PC-9 (cell line): ENCODE results near the gene IGFBP1. TPM values are rescaled to one million over a fixed set of nuclear protein-coding genes. Genes with fewer than 3 reads are reported as not detected.
A peak's percentile ranks its signal among the peaks of the same experiment; 100 is the strongest.

Experiments used
- BruUV-seq: library from RNA; stranded (reverse); fragments of 400-500 nt; replicated peaks from 2 replicates; lab custom pipeline; 2021; lab: Mats Ljungman, UMichigan
- CTCF ChIA-PET: fragments of 300-600 bp; sonication (Branson Sonifier 250); formaldehyde crosslinking; loops from one replicate; lab custom pipeline; 2022; ENCODE audit warnings: antibody characterized with exemption; lab: Charles Lee
- POLR2A ChIA-PET: fragments of 300-600 bp; sonication (Branson Sonifier 250); formaldehyde crosslinking; loops from one replicate; lab custom pipeline; 2022; ENCODE audit warnings: antibody characterized with exemption; ENCODE audit not compliant: unreplicated experiment; lab: Charles Lee
- DNase-seq, 2 experiments: peaks; one replicate each; pipeline versions ENCODE4 v3.0.0 to v3.0.0-alpha.2; 2015 to 2022; ENCODE audit warnings: mixed read lengths in 1 of 2
- H2AFZ ChIP-seq: fragments of 200-600 bp; sonication (generic); 2 replicates; pipeline ENCODE4 v1.8.1; 2017; ENCODE audit warnings: antibody characterized with exemption
- H3F3A ChIP-seq: fragments of 200-600 bp; sonication (generic); 2 replicates; pipeline ENCODE4 v1.8.1; 2017; ENCODE audit warnings: antibody characterized with exemption, mild to moderate bottlenecking, low read depth; ENCODE audit not compliant: insufficient read depth
- H3K27ac ChIP-seq: fragments of 200-600 bp; sonication (generic); 2 replicates; pipeline ENCODE4 v1.6.1; 2016; ENCODE audit warnings: mixed run types
- H3K27me3 ChIP-seq: fragments of 200-600 bp; sonication (generic); 2 replicates; pipeline ENCODE4 v1.6.1; 2016; ENCODE audit warnings: low read depth, mixed run types; ENCODE audit not compliant: insufficient read depth
- H3K36me3 ChIP-seq: fragments of 200-600 bp; sonication (generic); 2 replicates; pipeline ENCODE4 v1.6.1; 2016; ENCODE audit warnings: low read depth, mixed run types
- H3K4me1 ChIP-seq: fragments of 200-600 bp; sonication (generic); replicated peaks from 2 replicates; pipeline ENCODE4 v1.6.1; 2016; ENCODE audit warnings: mixed run types; ENCODE audit not compliant: insufficient read depth
- H3K4me2 ChIP-seq: fragments of 200-600 bp; sonication (generic); 2 replicates; pipeline ENCODE4 v1.6.1; 2017; ENCODE audit warnings: mixed run types
- H3K4me3 ChIP-seq: fragments of 200-600 bp; sonication (generic); 2 replicates; pipeline ENCODE4 v1.6.1; 2016; ENCODE audit warnings: mixed run types
- H3K79me2 ChIP-seq: fragments of 200-600 bp; sonication (generic); 2 replicates; pipeline ENCODE4 v1.6.1; 2017; ENCODE audit warnings: low read depth, mixed run types
- H3K9me2 ChIP-seq: fragments of 200-600 bp; sonication (generic); 2 replicates; pipeline ENCODE4 v1.8.1; 2017; ENCODE audit warnings: mild to moderate bottlenecking; ENCODE audit not compliant: insufficient read depth
- H3K9me3 ChIP-seq: fragments of 200-600 bp; sonication (generic); 2 replicates; pipeline ENCODE4 v1.8.1; 2016; ENCODE audit warnings: low read depth; ENCODE audit not compliant: insufficient read depth
- H4K20me1 ChIP-seq: fragments of 200-600 bp; sonication (generic); 2 replicates; pipeline ENCODE4 v1.8.1; 2017; ENCODE audit not compliant: insufficient read depth
- CTCF ChIP-seq: fragments of 200-600 bp; sonication (generic); conservative IDR thresholded peaks from 2 replicates; pipeline ENCODE4 v1.6.1; 2017; ENCODE audit warnings: mixed run types, antibody characterized with exemption, mild to moderate bottlenecking, moderate library complexity
- EZH2 ChIP-seq: fragments of 200-600 bp; sonication (generic); IDR thresholded peaks from 2 replicates; pipeline ENCODE4 v1.8.0; 2017; ENCODE audit warnings: antibody characterized with exemption, low read depth
- intact Hi-C: fragments of 100-400 bp; cut with micrococcal nuclease; formaldehyde crosslinking; loops from one replicate; pipeline ENCODE4 v1.10.0; 2022; ENCODE audit not compliant: unreplicated experiment
- total RNA-seq: library from RNA; stranded (reverse); gene quantifications from 2 replicates; pipeline ENCODE4 v1.2.3, GENCODE V29; 2021

Gene IGFBP1
- total RNA-seq, 1 experiment from 2014 or later = 0.92 TPM

GRCh38 chr7:45919231-45919784 is 31.0 kb downstream of the IGFBP1 start:
- H3K27me3 ChIP-seq = no peaks in the 10 kb centered on the region
- peaks cover 28% of the 10 kb centered on the region for H3K79me2 ChIP-seq
- H3K9me2 ChIP-seq = no peaks in the 10 kb centered on the region
- peak overlapping the region; percentile 36 for H3K27ac ChIP-seq
- POLR2A ChIA-PET = interaction anchor here (0.5 to 0.6 kb wide), 3 partner anchors 150 to 1648 kb away, joined by 3 to 5 read pairs (median 4); no protein-coding TSS in a partner anchor
- CTCF ChIA-PET = interaction anchor here (1.0 to 1.5 kb wide), 3 partner anchors 29 to 1169 kb away, joined by 5 to 6 read pairs (median 5); no protein-coding TSS in a partner anchor
- no peaks in the 10 kb centered on the region for H3K9me3 ChIP-seq
- intact Hi-C loops = no loop called here
- BruUV-seq = no TSS peak
- peak overlapping the region; percentile 84 for H3K4me3 ChIP-seq
- H4K20me1 ChIP-seq = no peaks in the 10 kb centered on the region; the same call in 1 of the 2 replicates
- peaks cover 36% of the 10 kb centered on the region for H3K4me1 ChIP-seq
- peaks cover 15% of the 10 kb centered on the region; the same call in 1 of the 2 replicates for H3K36me3 ChIP-seq
- H3F3A ChIP-seq = peaks cover 40% of the 10 kb centered on the region; the same call in 1 of the 2 replicates
- TF ChIP-seq EZH2 (no peak), CTCF (no peak)
- H3K4me2 ChIP-seq = peak overlapping the region; percentile 93
- H2AFZ ChIP-seq = peak overlapping the region; percentile 72; the same call in 1 of the 2 replicates
- DNase-seq = no peak

GRCh38 chr7:45919993-45920459 is 31.7 kb downstream of the IGFBP1 start:
- Histone ChIP-seq H4K20me1 (no peaks in the 10 kb centered on the region; the same call in 1 of the 2 replicates), H3K9me2 (no peaks in the 10 kb centered on the region), H3K4me3 (peak overlapping the region; percentile 84), H3K79me2 (peaks cover 28% of the 10 kb centered on the region), H2AFZ (peak overlapping the region; percentile 72), H3K9me3 (no peaks in the 10 kb centered on the region), H3K27me3 (no peaks in the 10 kb centered on the region), H3K4me2 (peak overlapping the region; percentile 93), H3K27ac (peak overlapping the region; percentile 36), H3F3A (peaks cover 45% of the 10 kb centered on the region; the same call in 1 of the 2 replicates), H3K4me1 (peaks cover 43% of the 10 kb centered on the region), H3K36me3 (peaks cover 13% of the 10 kb centered on the region; the same call in 1 of the 2 replicates)
- POLR2A ChIA-PET = interaction anchor here (0.5 kb wide), 2 partner anchors 151 to 1300 kb away, joined by 4 to 5 read pairs; no protein-coding TSS in a partner anchor
- intact Hi-C loops = loop anchor here (2.0 to 5.0 kb wide), 2 partner anchors 257 to 987 kb away; no protein-coding TSS in a partner anchor
- DNase-seq = no peak
- TF ChIP-seq CTCF (no peak), EZH2 (no peak)
- TSS peak; percentile 42 for BruUV-seq
- CTCF ChIA-PET = interaction anchor here (1.0 kb wide), 2 partner anchors 30 to 34 kb away, joined by 5 read pairs; no protein-coding TSS in a partner anchor
